Retinal pigment epithelial cell (primary cell): ENCODE results near the gene MYH15.

Source experiments
- DNase-seq: peaks from one replicate; pipeline ENCODE4 v3.0.0-alpha.2; 2010; ENCODE audit warnings: low read depth
- H3K4me3 ChIP-seq: 2 replicates; pipeline ENCODE4 v1.5.1; 2011; ENCODE audit warnings: mild to moderate bottlenecking, low read length, control low read depth, moderate library complexity
- CTCF ChIP-seq: conservative IDR thresholded peaks from 2 replicates; pipeline ENCODE4 v1.5.1; 2011; ENCODE audit warnings: low read depth, low read length, control low read depth, inconsistent platforms

The MYH15 gene

GRCh38 chr3:108489776-108490175 is 20.6 kb downstream of the MYH15 start:
- no peak for DNase-seq
- H3K4me3 ChIP-seq = no peak overlapping the region
- TF ChIP-seq CTCF = peak; percentile 72

- DNase-seq = no peak
- no peak for TF ChIP-seq CTCF
- H3K4me3 ChIP-seq = no peak overlapping the region
These were observed 21.8 kb downstream of the MYH15 start for GRCh38 chr3:108488631-108489030.

- TF ChIP-seq CTCF = no peak
- no peak overlapping the region for H3K4me3 ChIP-seq
- DNase-seq = no peak
These were observed 23.0 kb downstream of the MYH15 start for GRCh38 chr3:108487439-108487838.

GRCh38 chr3:108486941-108487340 is 23.5 kb downstream of the MYH15 start:
- H3K4me3 ChIP-seq = no peak overlapping the region
- DNase-seq = peak; percentile 59
- TF ChIP-seq CTCF = no peak

- no peak for TF ChIP-seq CTCF
- no peak for DNase-seq
- H3K4me3 ChIP-seq = no peak overlapping the region
These were observed 24.1 kb downstream of the MYH15 start for GRCh38 chr3:108486338-108486737.

- no peak for DNase-seq
These were observed 25.2 kb downstream of the MYH15 start for GRCh38 chr3:108485146-108485545.

More at GRCh38 chr3:108485146-108485545, 25.2 kb downstream of the MYH15 start:
- no peak overlapping the region for H3K4me3 ChIP-seq
- TF ChIP-seq CTCF = no peak
